ENCODE data around the gene BRD8. TPM values are rescaled to one million over a fixed set of nuclear protein-coding genes. Genes with fewer than 3 reads are reported as not detected.
A peak's percentile ranks its signal among the peaks of the same experiment; 100 is the strongest.

BRD8 gene
- total RNA-seq, 1 donor = 51.0 TPM

DNA sequence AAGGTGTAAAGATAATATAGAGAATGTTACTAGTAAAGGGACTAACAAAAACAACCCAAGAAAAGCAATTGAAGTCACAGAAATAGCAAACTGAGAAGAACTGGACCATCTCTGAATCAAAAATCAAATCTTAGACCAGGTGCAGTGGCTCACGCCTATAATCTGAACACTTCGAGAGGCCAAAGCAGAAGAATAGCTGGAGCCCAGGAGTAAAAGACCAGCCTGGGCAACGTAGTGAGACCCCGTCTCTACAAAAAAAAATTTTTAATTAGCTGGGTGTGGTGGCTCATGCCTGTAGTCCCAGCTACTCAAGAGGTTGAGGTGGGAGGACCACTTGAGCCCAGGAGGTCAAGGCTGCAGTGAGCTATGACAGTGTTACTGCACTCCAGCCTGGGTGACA, 67.2 kb downstream of the BRD8 start:
- H3K4me3 ChIP-seq (ENCODE audit: insufficient read depth, low read length) = no peak overlapping the region
- H2AFZ ChIP-seq (ENCODE audit: low read length) = no peak overlapping the region
- TF ChIP-seq CTCF (IDR thresholded peaks at IDR 0.05; ENCODE audit: extremely low read depth, low read depth, low read length) = no peak
- H3K4me1 ChIP-seq (ENCODE audit: insufficient read depth, low read length) = no peaks in the 10 kb centered on the region
- H3K27me3 ChIP-seq (ENCODE audit: insufficient read depth, low read length) = peaks cover 6% of the 10 kb centered on the region
- H4K20me1 ChIP-seq (ENCODE audit: insufficient read depth, low read length) = no peaks in the 10 kb centered on the region
- H3K79me2 ChIP-seq (ENCODE audit: insufficient read depth, low read length) = no peaks in the 10 kb centered on the region
- no peak overlapping the region for H3K27ac ChIP-seq (ENCODE audit: low read depth, low read length)
- H3K9me3 ChIP-seq (ENCODE audit: low read depth, low read length) = no peaks in the 10 kb centered on the region
- no peak for DNase-seq (ENCODE audit: insufficient read length, low spot score, missing footprints)
- H3K4me2 ChIP-seq (ENCODE audit: insufficient read depth, low read length) = no peak overlapping the region
- H3K36me3 ChIP-seq (ENCODE audit: insufficient read depth, low read length) = no peaks in the 10 kb centered on the region

- no peaks in the 10 kb centered on the region for H4K20me1 ChIP-seq (ENCODE audit: insufficient read depth, low read length)
- H3K4me3 ChIP-seq (ENCODE audit: insufficient read depth, low read length) = no peak overlapping the region
- no peak overlapping the region for H3K27ac ChIP-seq (ENCODE audit: low read depth, low read length)
- H3K4me2 ChIP-seq (ENCODE audit: insufficient read depth, low read length) = no peak overlapping the region
- no peaks in the 10 kb centered on the region for H3K36me3 ChIP-seq (ENCODE audit: insufficient read depth, low read length)
- H3K27me3 ChIP-seq (ENCODE audit: insufficient read depth, low read length) = peaks cover 6% of the 10 kb centered on the region
- H3K79me2 ChIP-seq (ENCODE audit: insufficient read depth, low read length) = no peaks in the 10 kb centered on the region
- TF ChIP-seq CTCF (IDR thresholded peaks at IDR 0.05; ENCODE audit: extremely low read depth, low read depth, low read length) = no peak
- no peak overlapping the region for H2AFZ ChIP-seq (ENCODE audit: low read length)
- peak; percentile 38 for DNase-seq (ENCODE audit: insufficient read length, low spot score, missing footprints)
- H3K4me1 ChIP-seq (ENCODE audit: insufficient read depth, low read length) = no peaks in the 10 kb centered on the region
- H3K9me3 ChIP-seq (ENCODE audit: low read depth, low read length) = no peaks in the 10 kb centered on the region
Measured at GRCh38 chr5:138110266-138110963, 68.0 kb downstream of the BRD8 start.

DNA sequence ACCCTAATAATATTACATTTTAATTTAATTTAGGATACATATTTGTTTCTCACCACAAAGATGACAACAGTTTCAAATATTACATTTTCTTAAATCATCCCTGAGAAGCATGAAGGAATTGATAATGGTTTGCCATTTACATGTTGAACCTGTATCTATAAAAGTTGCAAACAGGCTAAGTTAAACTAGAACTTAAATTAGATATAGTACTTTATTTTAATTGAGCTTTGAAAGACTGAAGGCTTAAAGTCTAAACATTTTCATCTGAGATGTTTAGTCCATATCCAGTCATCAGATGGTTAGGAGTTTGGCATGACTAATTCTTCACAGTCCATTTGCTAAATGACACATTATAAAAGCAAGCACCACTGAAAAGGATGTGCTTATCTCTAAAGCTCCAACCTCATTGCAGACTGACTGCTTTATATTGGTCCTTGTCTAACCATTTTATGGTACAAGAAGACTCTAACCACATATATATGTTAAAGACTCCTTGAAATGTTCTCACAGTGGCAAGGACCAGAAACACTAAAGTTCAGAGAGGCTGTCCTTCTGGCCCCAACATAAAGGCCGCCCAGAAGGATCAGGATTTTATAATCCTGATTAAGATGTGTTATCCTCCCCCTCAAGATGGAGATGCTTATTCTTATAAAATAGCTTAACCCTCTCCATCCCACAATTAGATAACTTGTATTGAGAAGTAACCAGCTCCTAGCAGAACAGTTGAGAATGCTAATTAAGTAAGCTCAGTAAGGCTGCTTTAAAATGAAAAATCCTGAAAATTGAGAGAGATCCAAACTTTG, 68.8 kb downstream of the BRD8 start:
- H2AFZ ChIP-seq (ENCODE audit: low read length) = no peak overlapping the region
- no peaks in the 10 kb centered on the region for H4K20me1 ChIP-seq (ENCODE audit: insufficient read depth, low read length)
- H3K79me2 ChIP-seq (ENCODE audit: insufficient read depth, low read length) = no peaks in the 10 kb centered on the region
- H3K36me3 ChIP-seq (ENCODE audit: insufficient read depth, low read length) = no peaks in the 10 kb centered on the region
- peaks cover 6% of the 10 kb centered on the region for H3K27me3 ChIP-seq (ENCODE audit: insufficient read depth, low read length)
- no peaks in the 10 kb centered on the region for H3K4me1 ChIP-seq (ENCODE audit: insufficient read depth, low read length)
- TF ChIP-seq CTCF (IDR thresholded peaks at IDR 0.05; ENCODE audit: extremely low read depth, low read depth, low read length) = no peak
- no peak overlapping the region for H3K27ac ChIP-seq (ENCODE audit: low read depth, low read length)
- peak; percentile 74 for DNase-seq (ENCODE audit: insufficient read length, low spot score, missing footprints)
- H3K4me3 ChIP-seq (ENCODE audit: insufficient read depth, low read length) = no peak overlapping the region
- no peak overlapping the region for H3K4me2 ChIP-seq (ENCODE audit: insufficient read depth, low read length)
- H3K9me3 ChIP-seq (ENCODE audit: low read depth, low read length) = no peaks in the 10 kb centered on the region

GRCh38 chr5:138107213-138107612, 71.2 kb downstream of the BRD8 start:
- Histone ChIP-seq H3K27me3 (ENCODE audit: insufficient read depth, low read length) (peaks cover 15% of the 10 kb centered on the region), H3K36me3 (ENCODE audit: insufficient read depth, low read length) (no peaks in the 10 kb centered on the region), H3K4me1 (ENCODE audit: insufficient read depth, low read length) (no peaks in the 10 kb centered on the region), H3K79me2 (ENCODE audit: insufficient read depth, low read length) (no peaks in the 10 kb centered on the region), H3K4me2 (ENCODE audit: insufficient read depth, low read length) (no peak overlapping the region), H3K9me3 (ENCODE audit: low read depth, low read length) (no peaks in the 10 kb centered on the region), H3K4me3 (ENCODE audit: insufficient read depth, low read length) (no peak overlapping the region), H2AFZ (ENCODE audit: low read length) (no peak overlapping the region), H3K27ac (ENCODE audit: low read depth, low read length) (no peak overlapping the region), H4K20me1 (ENCODE audit: insufficient read depth, low read length) (no peaks in the 10 kb centered on the region)
- DNase-seq (ENCODE audit: insufficient read length, low spot score, missing footprints) = no peak
- no peak for TF ChIP-seq CTCF (IDR thresholded peaks at IDR 0.05; ENCODE audit: extremely low read depth, low read depth, low read length)
